OCI-LY7 (cell line): ENCODE data around the gene ZBED4. TPM values are rescaled to one million over a fixed set of nuclear protein-coding genes. Genes with fewer than 3 reads are reported as not detected.

Source experiments
- BruUV-seq: library from RNA; stranded (reverse); fragments of 400-500 nt; replicated peaks from 2 replicates; lab custom pipeline; 2021; lab: Mats Ljungman, UMichigan
- CTCF ChIA-PET: fragments of 300-600 bp; sonication (Branson Sonifier 250); formaldehyde crosslinking; loops from one replicate; lab custom pipeline; 2022; ENCODE audit warnings: antibody characterized with exemption; ENCODE audit not compliant: unreplicated experiment; lab: Charles Lee
- POLR2A ChIA-PET: fragments of 300-600 bp; sonication (Branson Sonifier 250); formaldehyde crosslinking; loops from one replicate; lab custom pipeline; 2022; ENCODE audit warnings: antibody characterized with exemption; lab: Charles Lee
- DNase-seq: peaks from one replicate; pipeline ENCODE4 v3.0.0-alpha.2; 2015; ENCODE audit warnings: low spot score
- H2AFZ ChIP-seq: fragments of 200-600 bp; sonication (generic), shearing (Covaris generic); 2 replicates; pipeline ENCODE4 v1.6.1; 2014; ENCODE audit warnings: mild to moderate bottlenecking, antibody characterized with exemption, low read length, moderate library complexity
- H3K27ac ChIP-seq: fragments of 200-600 bp; sonication (generic); 2 replicates; pipeline ENCODE4 v1.5.1; 2014; ENCODE audit warnings: mixed run types, low read depth, mild to moderate bottlenecking, moderate library complexity, low read length, inconsistent platforms; ENCODE audit not compliant: poor library complexity, severe bottlenecking
- H3K36me3 ChIP-seq: fragments of 200-600 bp; sonication (generic); 2 replicates; pipeline ENCODE4 v1.6.1; 2014; ENCODE audit warnings: mild to moderate bottlenecking, antibody characterized with exemption, low read length, moderate library complexity, mixed read lengths; ENCODE audit not compliant: insufficient read depth
- H3K4me1 ChIP-seq: fragments of 200-600 bp; sonication (generic); 2 replicates; pipeline ENCODE4 v1.5.1; 2014; ENCODE audit warnings: mild to moderate bottlenecking, low read length; ENCODE audit not compliant: insufficient read depth, poor library complexity, severe bottlenecking
- H3K4me2 ChIP-seq: fragments of 200-600 bp; sonication (generic); 2 replicates; pipeline ENCODE4 v1.6.1; 2014; ENCODE audit warnings: mild to moderate bottlenecking, low read length
- H3K4me3 ChIP-seq: fragments of 200-600 bp; sonication (generic); 2 replicates; pipeline ENCODE4 v1.5.1; 2014; ENCODE audit warnings: mild to moderate bottlenecking, low read depth, low read length; ENCODE audit not compliant: poor library complexity, severe bottlenecking
- H3K79me2 ChIP-seq: fragments of 200-600 bp; sonication (generic); 2 replicates; pipeline ENCODE4 v1.6.1; 2016; ENCODE audit warnings: low read depth, mild to moderate bottlenecking, low read length, moderate library complexity, mixed read lengths; ENCODE audit not compliant: insufficient read depth
- H3K9me2 ChIP-seq: fragments of 200-600 bp; sonication (generic); 2 replicates; pipeline ENCODE4 v1.6.1; 2016; ENCODE audit warnings: mild to moderate bottlenecking, low read length, mixed read lengths; ENCODE audit not compliant: insufficient read depth
- H3K9me3 ChIP-seq: fragments of 200-600 bp; sonication (generic); 2 replicates; pipeline ENCODE4 v1.6.1; 2014; ENCODE audit warnings: mild to moderate bottlenecking, mixed run types, low read length, mixed read lengths
- H4K20me1 ChIP-seq: fragments of 200-600 bp; sonication (generic); 2 replicates; pipeline ENCODE4 v1.6.1; 2014; ENCODE audit warnings: mild to moderate bottlenecking, antibody characterized with exemption, low read length, moderate library complexity, mixed read lengths; ENCODE audit not compliant: insufficient read depth
- EZH2phosphoT487 ChIP-seq: fragments of 200-600 bp; sonication (generic); IDR thresholded peaks from 2 replicates; pipeline ENCODE4 v1.6.1; 2018; ENCODE audit warnings: low read depth, borderline replicate concordance, mild to moderate bottlenecking, mixed run types, antibody characterized with exemption, low read length, moderate library complexity, mixed read lengths
- intact Hi-C: fragments of 100-400 bp; cut with micrococcal nuclease; formaldehyde crosslinking; loops from one replicate; pipeline ENCODE4 v1.10.0; 2022; ENCODE audit not compliant: unreplicated experiment
- total RNA-seq, 2 experiments: library from RNA; depleted of rRNA in 1 of 2; stranded (reverse); fragments of >200 nt in 1 of 2; shearing (Covaris generic) in 1 of 2; gene quantifications; 2 replicates each; pipeline ENCODE4 v1.2.3, GENCODE V29; 2014 to 2022
- TF ChIP-seq, protein P1 (sequence below): fragments of 200-600 bp; sonication (generic); conservative IDR thresholded peaks from 2 replicates; pipeline ENCODE4 v1.5.1; 2014; ENCODE audit warnings: mild to moderate bottlenecking, antibody characterized with exemption, low read length, moderate library complexity, mixed read lengths

ZBED4 gene
- total RNA-seq, 2 experiments from 2014 or later, result 30.4 to 31.6 TPM

DNA sequence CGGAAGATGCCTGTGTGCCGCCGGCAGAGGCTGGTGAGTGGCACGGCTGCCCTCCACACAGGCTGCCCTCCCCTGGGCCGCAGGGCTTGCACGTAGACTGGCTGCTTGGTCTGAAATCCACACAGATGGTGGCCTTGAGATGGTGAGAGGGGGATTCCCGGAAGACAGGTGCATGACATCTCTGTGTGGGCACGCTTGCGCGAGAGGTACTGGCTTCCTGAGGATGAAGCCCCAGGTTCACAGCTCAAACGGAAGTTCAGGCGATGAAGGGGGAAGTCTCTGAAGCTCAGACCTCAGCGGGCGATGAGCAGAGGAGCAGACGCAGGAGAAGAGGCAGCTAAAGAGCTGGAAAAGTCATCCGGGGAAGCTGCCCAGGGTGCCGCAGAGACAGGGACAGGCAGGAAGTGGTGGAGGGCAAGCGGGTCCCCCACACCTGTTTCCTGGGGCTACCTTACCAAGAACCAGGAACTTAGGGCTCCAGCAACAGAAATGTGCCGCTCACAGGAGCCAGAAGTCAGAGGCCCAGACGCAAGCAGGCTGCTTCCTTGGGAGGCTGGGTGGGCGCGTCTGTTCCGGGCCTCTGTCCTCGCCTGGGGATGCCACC lies 72.0 kb downstream of the ZBED4 start:
- intact Hi-C loops, result loop anchor here (1.0 to 5.0 kb wide), 2 partner anchors 158 to 222 kb away; no protein-coding TSS in a partner anchor
- TF ChIP-seq, protein P1, sequence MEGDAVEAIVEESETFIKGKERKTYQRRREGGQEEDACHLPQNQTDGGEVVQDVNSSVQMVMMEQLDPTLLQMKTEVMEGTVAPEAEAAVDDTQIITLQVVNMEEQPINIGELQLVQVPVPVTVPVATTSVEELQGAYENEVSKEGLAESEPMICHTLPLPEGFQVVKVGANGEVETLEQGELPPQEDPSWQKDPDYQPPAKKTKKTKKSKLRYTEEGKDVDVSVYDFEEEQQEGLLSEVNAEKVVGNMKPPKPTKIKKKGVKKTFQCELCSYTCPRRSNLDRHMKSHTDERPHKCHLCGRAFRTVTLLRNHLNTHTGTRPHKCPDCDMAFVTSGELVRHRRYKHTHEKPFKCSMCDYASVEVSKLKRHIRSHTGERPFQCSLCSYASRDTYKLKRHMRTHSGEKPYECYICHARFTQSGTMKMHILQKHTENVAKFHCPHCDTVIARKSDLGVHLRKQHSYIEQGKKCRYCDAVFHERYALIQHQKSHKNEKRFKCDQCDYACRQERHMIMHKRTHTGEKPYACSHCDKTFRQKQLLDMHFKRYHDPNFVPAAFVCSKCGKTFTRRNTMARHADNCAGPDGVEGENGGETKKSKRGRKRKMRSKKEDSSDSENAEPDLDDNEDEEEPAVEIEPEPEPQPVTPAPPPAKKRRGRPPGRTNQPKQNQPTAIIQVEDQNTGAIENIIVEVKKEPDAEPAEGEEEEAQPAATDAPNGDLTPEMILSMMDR, result no peak
- TF ChIP-seq EZH2phosphoT487, result no peak
- Histone ChIP-seq H3K9me2 (no peaks in the 10 kb centered on the region), H3K4me1 (peaks cover 48% of the 10 kb centered on the region), H4K20me1 (no peaks in the 10 kb centered on the region), H3K27ac (peak overlapping the region; percentile 92), H3K9me3 (no peaks in the 10 kb centered on the region), H3K36me3 (no peaks in the 10 kb centered on the region), H3K4me2 (peak overlapping the region; percentile 75), H3K4me3 (peak overlapping the region; percentile 59), H3K79me2 (no peaks in the 10 kb centered on the region), H2AFZ (peak overlapping the region; percentile 80)
- BruUV-seq, result no TSS peak
- DNase-seq, result peak; percentile 91
- POLR2A ChIA-PET, result interaction anchor here (0.7 to 0.8 kb wide), 3 partner anchors 55 to 597 kb away, joined by 3 to 4 read pairs (median 3); no protein-coding TSS in a partner anchor
- CTCF ChIA-PET, result interaction anchor here (0.6 kb wide), 1 partner anchor 71 kb away, joined by 3 read pairs; no protein-coding TSS in a partner anchor

DNA sequence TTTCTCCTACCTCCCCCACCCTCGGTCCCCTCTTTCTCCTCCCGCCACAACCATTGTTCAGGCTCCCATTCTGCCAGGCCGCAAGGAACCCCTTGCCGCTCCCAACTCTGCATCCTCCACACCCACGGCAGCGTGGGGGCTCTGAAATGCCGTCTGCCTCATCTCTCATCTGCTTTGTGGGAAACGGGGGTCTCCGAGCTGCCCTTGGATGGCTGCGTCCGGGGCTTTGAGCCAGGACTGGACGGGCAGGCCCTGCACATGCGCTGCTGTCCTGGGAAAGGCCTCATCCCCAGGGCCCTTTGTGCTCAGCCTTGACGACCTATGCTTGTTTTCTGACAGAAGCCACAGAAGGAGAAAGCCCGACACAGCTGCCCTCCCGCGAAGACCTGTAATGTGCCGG lies 73.3 kb downstream of the ZBED4 start:
- H3K79me2 ChIP-seq, result no peaks in the 10 kb centered on the region
- H3K36me3 ChIP-seq, result no peaks in the 10 kb centered on the region
- intact Hi-C loops, result loop anchor here (5.0 kb wide), 1 partner anchor 220 kb away; no protein-coding TSS in a partner anchor
- no peak overlapping the region for H2AFZ ChIP-seq
- TF ChIP-seq, protein P1, result no peak
- no peak for TF ChIP-seq EZH2phosphoT487
- no peaks in the 10 kb centered on the region for H3K9me3 ChIP-seq
- H3K4me1 ChIP-seq, result peaks cover 61% of the 10 kb centered on the region
- BruUV-seq, result no TSS peak
- H4K20me1 ChIP-seq, result no peaks in the 10 kb centered on the region
- H3K9me2 ChIP-seq, result no peaks in the 10 kb centered on the region
- no peak overlapping the region for H3K4me3 ChIP-seq
- POLR2A ChIA-PET, result no interaction called here
- CTCF ChIA-PET, result no interaction called here
- DNase-seq, result no peak
- no peak overlapping the region for H3K27ac ChIP-seq
- H3K4me2 ChIP-seq, result no peak overlapping the region
